Transverse colon (tissue), 3 donors: ENCODE measurements around the gene MDN1.

Experiments
- POLR2A ChIP-seq: fragments of 450-650 bp; IDR thresholded peaks from one replicate; pipeline ENCODE4 v1.6.1; 2016; ENCODE audit warnings: antibody characterized with exemption, mild to moderate bottlenecking, moderate library complexity
- POLR2AphosphoS5 ChIP-seq, 3 donors: sonication (generic); formaldehyde crosslinking; IDR thresholded peaks; one replicate each; pipeline ENCODE4 v1.6.1; 2016; ENCODE audit warnings: antibody characterized with exemption in 3 of 3

- TF ChIP-seq POLR2AphosphoS5 (IDR thresholded peaks at IDR 0.05) (no peak), POLR2A (no peak)
Measured at GRCh38 chr6:89805814-89806371, 13.7 kb downstream of the MDN1 start.
